Measurements from ENCODE around the gene ARHGAP28.
"Not testable (repeated sequence)": the region's sequence is repeated elsewhere in the genome, so short reads cannot be mapped to it uniquely, and the experiment has no call there.

ARHGAP28 gene

GRCh38 chr18:6796511-6796910 is 67.0 kb downstream of the ARHGAP28 start:
- Histone ChIP-seq H3K27ac (no peak overlapping the region), H3K9me3 (ENCODE audit: control insufficient read depth, low read length) (no peaks in the 10 kb centered on the region), H3K27me3 (ENCODE audit: control insufficient read depth, insufficient read depth, low read length) (no peaks in the 10 kb centered on the region), H3K4me2 (ENCODE audit: low read length) (no peak overlapping the region), H3K4me3 (ENCODE audit: low read depth, low read length) (no peak overlapping the region), H3K36me3 (ENCODE audit: control insufficient read depth, insufficient read depth, low read length) (no peaks in the 10 kb centered on the region), H3K4me1 (no peaks in the 10 kb centered on the region), H2AFZ (no peak overlapping the region), H3K9ac (no peak overlapping the region), H3K79me2 (no peaks in the 10 kb centered on the region)
- TF ChIP-seq CTCF (IDR thresholded peaks at IDR 0.05) = no peak

DNA sequence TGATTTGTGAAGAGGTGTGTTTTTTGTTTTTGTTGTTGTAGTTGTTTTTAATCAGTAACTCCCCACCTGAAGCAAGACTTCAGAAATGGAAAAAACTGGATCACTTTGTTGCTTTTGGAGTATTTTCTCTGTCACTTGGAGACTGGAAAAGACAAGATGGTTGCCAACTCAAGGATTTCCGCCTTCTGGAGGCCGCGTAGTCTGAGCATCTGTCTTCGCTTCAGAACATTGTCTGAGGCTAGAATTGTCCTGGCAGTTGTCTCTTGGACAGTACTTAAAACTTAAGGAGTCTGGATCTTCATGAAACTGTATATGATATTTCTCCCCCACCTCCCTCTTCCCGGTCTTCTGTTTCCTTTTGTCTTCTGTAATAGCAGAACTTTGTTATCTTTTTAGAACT is 67.7 kb downstream of the ARHGAP28 start:
- Histone ChIP-seq H3K36me3 (ENCODE audit: control insufficient read depth, insufficient read depth, low read length) (no peaks in the 10 kb centered on the region), H3K9me3 (ENCODE audit: control insufficient read depth, low read length) (no peaks in the 10 kb centered on the region), H3K4me1 (no peaks in the 10 kb centered on the region), H3K4me2 (ENCODE audit: low read length) (no peak overlapping the region), H3K79me2 (no peaks in the 10 kb centered on the region), H2AFZ (no peak overlapping the region), H3K27ac (no peak overlapping the region), H3K27me3 (ENCODE audit: control insufficient read depth, insufficient read depth, low read length) (no peaks in the 10 kb centered on the region), H3K4me3 (ENCODE audit: low read depth, low read length) (no peak overlapping the region), H3K9ac (no peak overlapping the region)
- TF ChIP-seq CTCF (IDR thresholded peaks at IDR 0.05) = no peak

DNA sequence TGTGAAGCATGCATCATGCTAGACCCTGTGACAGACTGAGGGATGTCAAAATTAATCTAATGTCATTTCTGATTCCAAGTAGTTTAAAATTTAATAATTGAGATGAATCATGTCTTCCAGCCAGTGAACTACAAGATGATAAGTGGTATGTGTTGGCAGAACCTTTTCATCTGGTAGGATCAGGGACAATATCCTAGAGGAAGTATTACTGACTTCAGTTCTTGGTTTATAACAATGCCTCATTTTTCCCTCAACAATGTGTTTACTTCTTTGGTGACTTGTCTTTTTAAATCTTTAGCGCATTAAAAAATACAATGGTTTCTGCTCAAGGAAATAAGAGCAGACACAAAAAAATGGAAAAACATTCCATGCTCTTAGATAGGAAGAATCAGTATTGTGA is 69.4 kb downstream of the ARHGAP28 start:
- H3K4me1 ChIP-seq = no peaks in the 10 kb centered on the region
- no peak overlapping the region for H2AFZ ChIP-seq
- no peak for TF ChIP-seq CTCF (IDR thresholded peaks at IDR 0.05)
- no peaks in the 10 kb centered on the region for H3K79me2 ChIP-seq
- no peak overlapping the region for H3K4me2 ChIP-seq (ENCODE audit: low read length)
- no peak overlapping the region for H3K27ac ChIP-seq
- H3K9me3 ChIP-seq (ENCODE audit: control insufficient read depth, low read length) = no peaks in the 10 kb centered on the region
- no peaks in the 10 kb centered on the region for H3K27me3 ChIP-seq (ENCODE audit: control insufficient read depth, insufficient read depth, low read length)
- no peak overlapping the region for H3K4me3 ChIP-seq (ENCODE audit: low read depth, low read length)
- no peak overlapping the region for H3K9ac ChIP-seq
- no peaks in the 10 kb centered on the region for H3K36me3 ChIP-seq (ENCODE audit: control insufficient read depth, insufficient read depth, low read length)

GRCh38 chr18:6800309-6800708 is 70.8 kb downstream of the ARHGAP28 start:
- H2AFZ ChIP-seq; H3K27ac ChIP-seq; H3K27me3 ChIP-seq (ENCODE audit: control insufficient read depth, insufficient read depth, low read length); H3K4me2 ChIP-seq (ENCODE audit: low read length); H3K9ac ChIP-seq; H3K79me2 ChIP-seq; H3K36me3 ChIP-seq (ENCODE audit: control insufficient read depth, insufficient read depth, low read length); H3K4me3 ChIP-seq (ENCODE audit: low read depth, low read length); H3K4me1 ChIP-seq; H3K9me3 ChIP-seq (ENCODE audit: control insufficient read depth, low read length): not testable (repeated sequence)

DNA sequence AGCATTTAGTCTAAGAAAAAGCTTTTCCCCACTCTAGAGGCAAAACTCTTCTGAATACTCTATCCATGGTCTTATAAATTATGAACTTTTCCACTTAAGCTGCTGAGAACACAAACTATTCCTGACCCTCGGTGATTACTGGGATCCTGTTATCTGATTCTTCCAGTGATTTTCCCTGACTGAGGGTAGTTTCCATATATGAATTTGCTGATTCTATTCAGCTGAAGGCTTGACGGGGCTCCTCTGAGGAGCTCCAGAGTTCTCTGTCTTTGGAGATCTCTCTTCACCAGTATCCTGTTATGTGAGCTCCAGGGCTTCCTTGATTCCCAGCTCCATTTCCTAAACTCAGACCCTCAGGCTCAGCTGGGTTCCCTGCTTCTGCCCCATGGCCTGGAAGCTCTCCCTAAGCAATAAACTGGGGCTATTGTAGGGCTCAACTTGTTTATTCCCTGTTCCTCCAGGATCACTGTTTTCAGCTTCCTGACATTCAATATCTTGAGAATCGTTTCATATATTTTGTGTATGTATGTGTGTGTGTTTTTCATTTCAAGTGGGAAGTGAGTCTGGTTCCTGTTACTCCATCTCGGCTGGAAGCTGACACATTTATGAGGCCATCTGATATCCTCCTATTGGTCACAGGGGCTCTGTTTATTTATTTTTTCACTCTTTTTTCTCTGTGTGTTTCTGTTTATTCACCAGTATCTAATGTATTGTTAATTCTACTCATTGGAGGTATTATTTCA is 78.2 kb downstream of the ARHGAP28 start:
- no peaks in the 10 kb centered on the region for H3K79me2 ChIP-seq
- H3K27ac ChIP-seq = no peak overlapping the region
- no peak overlapping the region for H2AFZ ChIP-seq
- TF ChIP-seq CTCF (IDR thresholded peaks at IDR 0.05) = no peak
- no peak overlapping the region for H3K4me3 ChIP-seq (ENCODE audit: low read depth, low read length)
- H3K9me3 ChIP-seq (ENCODE audit: control insufficient read depth, low read length) = no peaks in the 10 kb centered on the region
- no peak overlapping the region for H3K4me2 ChIP-seq (ENCODE audit: low read length)
- no peaks in the 10 kb centered on the region for H3K27me3 ChIP-seq (ENCODE audit: control insufficient read depth, insufficient read depth, low read length)
- no peaks in the 10 kb centered on the region for H3K36me3 ChIP-seq (ENCODE audit: control insufficient read depth, insufficient read depth, low read length)
- H3K4me1 ChIP-seq = no peaks in the 10 kb centered on the region
- H3K9ac ChIP-seq = no peak overlapping the region
